ENCODE data around the gene THSD1.
"Not testable (repeated sequence)": the region's sequence is repeated elsewhere in the genome, so short reads cannot be mapped to it uniquely, and the experiment has no call there.

THSD1 gene

GRCh38 chr13:52405767-52406494, at the start of gene THSD1:
THSD1 (minus strand) TSS chr13:52406172; CDS start chr13:52402600, 3,572 bp downstream.
- no peak for DNase-seq

DNA sequence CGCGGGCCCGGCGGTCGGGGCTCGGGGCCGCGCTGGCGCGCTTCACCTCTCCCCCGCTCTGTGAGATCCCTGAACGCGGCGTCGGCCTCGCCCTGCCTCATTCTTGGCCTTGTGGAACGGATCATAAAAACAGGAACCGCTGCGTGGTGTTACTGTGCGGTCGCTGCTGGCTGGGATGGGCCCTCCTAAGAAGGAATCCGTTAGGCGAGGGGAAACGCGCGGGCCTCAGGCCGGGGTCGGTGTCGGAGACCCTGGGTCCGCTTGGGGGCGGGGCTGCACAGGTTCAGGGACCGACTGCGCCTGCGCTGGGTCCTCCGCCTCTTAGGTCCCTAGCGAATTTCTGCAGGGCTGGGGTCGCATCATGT, 49.7 kb upstream of the THSD1 start:
- peak; percentile 78 for DNase-seq

GRCh38 chr13:52454820-52455676, 49.1 kb upstream of the THSD1 start, which contains the start of gene CKAP2:
CKAP2 (plus strand) TSS chr13:52455478; CDS start chr13:52455557, 79 bp downstream.
- DNase-seq = peak; percentile 94

- no peak for DNase-seq
Observed at GRCh38 chr13:52454459-52454819, 48.5 kb upstream of the THSD1 start.

- no peak for DNase-seq
Observed at GRCh38 chr13:52452470-52452869, 46.5 kb upstream of the THSD1 start.

- DNase-seq = no peak
Observed at GRCh38 chr13:52451135-52451804, 45.3 kb upstream of the THSD1 start.

DNA sequence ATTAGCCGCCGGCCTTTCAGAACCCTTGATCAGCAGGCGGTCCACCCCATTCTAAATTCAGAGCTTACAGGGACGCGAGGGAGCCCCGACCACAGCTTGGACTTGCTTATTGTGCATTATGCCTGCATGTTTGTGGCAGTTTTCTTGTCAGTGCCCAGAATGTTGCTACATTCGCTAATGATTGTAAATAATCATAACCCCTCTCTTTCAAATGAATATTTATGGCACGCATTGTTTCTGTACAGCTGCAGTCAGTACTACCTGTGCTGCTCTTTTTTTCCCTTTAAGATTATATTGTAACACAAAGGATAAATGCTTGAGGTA, 44.8 kb upstream of the THSD1 start:
- DNase-seq = no peak

GRCh38 chr13:52450012-52450792, 44.2 kb upstream of the THSD1 start, which contains the start of gene VPS36:
VPS36 (minus strand) TSS chr13:52450634; CDS start chr13:52450594, 40 bp downstream.
- DNase-seq = peak; percentile 93

GRCh38 chr13:52449331-52450011, 43.5 kb upstream of the THSD1 start:
- no peak for DNase-seq

GRCh38 chr13:52447815-52448552, 42.0 kb upstream of the THSD1 start:
- no peak for DNase-seq

DNA sequence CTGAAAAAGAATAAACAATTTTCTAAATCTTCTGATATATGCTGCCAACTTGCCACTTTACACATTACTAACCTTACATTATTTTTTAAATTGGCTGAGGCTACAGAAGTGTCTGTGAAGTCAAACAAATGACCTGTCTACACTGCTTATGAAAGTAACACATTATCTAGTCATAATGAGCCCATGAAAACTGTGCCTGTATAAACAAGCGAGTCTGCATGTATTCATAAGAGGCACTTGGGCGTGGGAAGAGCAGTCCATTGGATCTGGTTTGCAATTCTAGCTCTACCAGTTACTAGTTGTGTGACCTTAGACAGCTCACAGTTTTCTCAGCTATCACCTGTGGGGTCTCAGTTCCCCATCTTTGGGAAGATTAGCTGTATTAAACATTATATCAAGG, 41.4 kb upstream of the THSD1 start:
- no peak for DNase-seq

GRCh38 chr13:52446265-52446664, 40.3 kb upstream of the THSD1 start:
- DNase-seq = no peak

DNA sequence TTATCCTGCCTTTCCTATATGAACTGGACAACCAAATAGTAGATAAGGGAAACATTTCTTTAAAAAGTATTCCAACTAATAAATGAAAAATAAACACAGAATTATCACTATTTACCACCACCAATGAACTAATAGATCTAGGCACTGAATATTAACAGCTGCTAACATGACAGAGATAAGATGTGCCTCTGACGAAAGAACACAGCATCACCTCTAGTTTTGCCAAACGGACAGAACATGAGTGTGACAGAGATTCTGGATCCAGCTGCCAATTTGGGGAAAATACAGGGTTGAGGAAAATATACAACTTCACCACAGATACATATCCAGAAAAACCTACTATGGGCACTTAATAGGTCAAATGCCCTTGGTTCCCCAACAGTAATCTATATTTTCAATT, 26.5 kb upstream of the THSD1 start:
- DNase-seq = no peak

GRCh38 chr13:52428295-52428694, 22.3 kb upstream of the THSD1 start:
- no peak for DNase-seq

GRCh38 chr13:52421216-52421615, 15.2 kb upstream of the THSD1 start:
- no peak for DNase-seq

GRCh38 chr13:52419080-52419479, 13.1 kb upstream of the THSD1 start:
- no peak for DNase-seq

DNA sequence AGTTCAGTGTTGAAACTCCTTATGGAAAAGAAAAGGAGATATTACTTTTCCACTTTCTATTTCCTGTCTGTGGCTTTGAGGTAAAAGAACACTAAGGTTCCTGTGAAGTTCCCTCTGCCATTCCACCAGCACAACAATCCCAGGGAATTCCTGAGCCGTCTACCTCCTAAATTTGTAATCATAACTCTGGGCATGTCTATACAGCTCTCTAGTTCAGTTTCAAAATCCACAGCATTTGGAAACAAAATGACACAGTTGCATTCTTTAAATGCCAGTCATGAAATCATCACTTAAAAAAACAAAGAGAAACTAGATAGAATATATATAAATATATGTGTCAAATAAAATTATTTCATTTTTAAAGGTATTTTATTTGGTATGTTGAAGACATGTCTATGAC, 9.0 kb upstream of the THSD1 start:
- no peak for DNase-seq

DNA sequence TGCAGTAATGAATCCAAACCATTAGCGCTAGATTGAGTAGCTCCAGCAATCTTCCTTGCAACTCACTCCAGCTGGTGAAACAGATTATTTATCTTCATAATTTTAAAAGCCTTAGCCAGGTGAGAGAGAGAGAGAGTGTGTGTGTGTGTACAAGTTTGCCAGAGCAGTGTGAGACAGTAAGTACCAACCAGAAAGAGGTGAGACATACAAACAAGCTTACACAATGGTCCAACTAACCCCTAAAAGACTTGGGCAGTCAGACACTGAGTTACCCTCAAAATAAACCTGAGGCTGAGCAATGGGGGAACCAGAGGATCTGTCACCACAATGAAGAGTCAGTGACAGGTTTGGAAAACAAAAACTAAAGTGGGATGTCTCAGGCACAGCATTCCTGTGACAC, 8.1 kb upstream of the THSD1 start:
- DNase-seq = no peak

GRCh38 chr13:52412128-52412527, 6.2 kb upstream of the THSD1 start:
- DNase-seq = no peak

DNA sequence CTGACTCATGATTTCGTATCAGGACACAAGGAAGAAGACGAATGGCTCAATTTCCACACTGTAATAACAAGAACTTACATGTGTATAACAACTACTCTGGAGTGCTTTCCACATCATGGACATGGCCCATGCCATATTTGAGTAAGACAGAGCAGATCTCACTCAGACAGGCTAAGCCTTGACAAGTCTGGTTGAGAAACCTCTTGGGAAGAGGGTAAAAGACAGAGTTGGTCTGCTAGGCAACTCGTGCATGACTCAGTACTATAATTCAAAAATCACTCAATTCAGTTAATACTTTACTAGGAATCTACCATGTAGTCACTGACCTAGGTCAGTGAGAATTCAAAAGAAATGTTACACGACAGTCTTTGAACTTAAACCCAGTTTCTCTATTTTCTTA, 5.7 kb upstream of the THSD1 start:
- no peak for DNase-seq

DNA sequence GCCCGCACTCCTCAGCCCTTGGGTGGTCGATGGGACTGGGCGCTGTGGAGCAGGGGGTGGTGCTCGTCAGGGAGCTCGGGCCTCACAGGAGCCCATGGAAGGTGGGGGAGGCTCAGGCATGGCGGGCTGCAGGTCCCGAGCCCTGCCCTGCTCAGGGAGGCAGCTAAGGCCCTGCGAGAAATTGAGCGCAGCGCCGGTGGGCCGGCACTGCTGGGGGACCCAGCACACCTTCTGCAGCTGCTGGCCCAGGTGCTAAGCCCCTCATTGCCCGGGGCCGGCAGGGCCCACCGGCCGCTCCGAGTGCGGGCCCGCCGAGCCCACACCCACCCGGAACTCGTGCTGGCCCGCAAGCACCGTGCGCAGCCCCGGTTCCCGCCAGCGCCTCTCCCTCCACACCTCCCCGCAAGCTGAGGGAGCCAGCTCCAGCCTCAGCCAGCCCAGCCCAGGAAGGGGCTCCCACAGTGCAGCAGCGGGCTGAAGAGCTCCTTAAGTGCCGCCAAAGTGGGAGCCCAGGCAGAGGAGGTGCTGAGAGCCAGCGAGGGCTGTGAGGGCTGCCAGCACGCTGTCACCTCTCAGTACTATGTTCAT, 2.2 kb upstream of the THSD1 start:
- not testable (repeated sequence) for DNase-seq

Measured in NK-92 treated with Interleukin-12 subunit alpha and Interleukin-12 subunit beta, amount 100 ng/mL, for 24 hours (cell line).